ENCODE data around the gene MAN1A1.

MAN1A1 gene

GRCh38 chr6:119264854-119265397 lies 84.6 kb downstream of the MAN1A1 start:
- no peak for DNase-seq

- DNase-seq: no peak
These were observed 86.9 kb downstream of the MAN1A1 start for GRCh38 chr6:119262612-119263011.

- no peak for DNase-seq
These were observed 87.6 kb downstream of the MAN1A1 start for GRCh38 chr6:119261944-119262284.

GRCh38 chr6:119259027-119259426 lies 90.5 kb downstream of the MAN1A1 start:
- DNase-seq: no peak

- no peak for DNase-seq
These were observed 91.8 kb downstream of the MAN1A1 start for GRCh38 chr6:119257726-119258125.

GRCh38 chr6:119256978-119257462 lies 92.5 kb downstream of the MAN1A1 start:
- no peak for DNase-seq

- DNase-seq: no peak
These were observed 93.2 kb downstream of the MAN1A1 start for GRCh38 chr6:119256392-119256791.

GRCh38 chr6:119255492-119255891 lies 94.1 kb downstream of the MAN1A1 start:
- DNase-seq: no peak

- DNase-seq: no peak
These were observed 99.5 kb downstream of the MAN1A1 start for GRCh38 chr6:119250036-119250435.

- no peak for DNase-seq
These were observed 100.2 kb downstream of the MAN1A1 start for GRCh38 chr6:119249319-119249718.

- no peak for DNase-seq
These were observed 102.1 kb downstream of the MAN1A1 start for GRCh38 chr6:119247504-119247903.

- no peak for DNase-seq
These were observed 105.9 kb downstream of the MAN1A1 start for GRCh38 chr6:119243657-119244056.

- no peak for DNase-seq
These were observed 106.5 kb downstream of the MAN1A1 start for GRCh38 chr6:119243037-119243436.

GRCh38 chr6:119241540-119242309 lies 107.8 kb downstream of the MAN1A1 start:
- no peak for DNase-seq

- DNase-seq: no peak
These were observed 108.5 kb downstream of the MAN1A1 start for GRCh38 chr6:119241111-119241465.

- no peak for DNase-seq
These were observed 109.1 kb downstream of the MAN1A1 start for GRCh38 chr6:119240257-119241110.

GRCh38 chr6:119237177-119237715 lies 112.3 kb downstream of the MAN1A1 start:
- no peak for DNase-seq

GRCh38 chr6:119234941-119235340 lies 114.6 kb downstream of the MAN1A1 start:
- DNase-seq: no peak

GRCh38 chr6:119234457-119234856 lies 115.1 kb downstream of the MAN1A1 start:
- DNase-seq: no peak

GRCh38 chr6:119233312-119233984 lies 116.1 kb downstream of the MAN1A1 start:
- DNase-seq: no peak

- no peak for DNase-seq
These were observed 118.2 kb downstream of the MAN1A1 start for GRCh38 chr6:119231394-119231793.

GRCh38 chr6:119230160-119230559 lies 119.4 kb downstream of the MAN1A1 start:
- no peak for DNase-seq

GRCh38 chr6:119227377-119227776 lies 122.2 kb downstream of the MAN1A1 start:
- no peak for DNase-seq
